ENCODE measurements around the gene PDE4D.
"Not testable (repeated sequence)": the region's sequence is repeated elsewhere in the genome, so short reads cannot be mapped to it uniquely, and the experiment has no call there.

The PDE4D gene

GRCh38 chr5:59416026-59416425 is 477.5 kb downstream of the PDE4D start:
- TF ChIP-seq CTCF (IDR thresholded peaks at IDR 0.05), result no peak
- Histone ChIP-seq H3K27ac (no peak overlapping the region), H3K4me3 (no peak overlapping the region)
- DNase-seq (ENCODE audit: low spot score), result no peak

- DNase-seq (ENCODE audit: low spot score), result no peak
- Histone ChIP-seq H3K4me3 (no peak overlapping the region), H3K27ac (no peak overlapping the region)
- no peak for TF ChIP-seq CTCF (IDR thresholded peaks at IDR 0.05)
Observed at GRCh38 chr5:59412428-59412827, 481.1 kb downstream of the PDE4D start.

- not testable (repeated sequence) for H3K4me3 ChIP-seq; DNase-seq (ENCODE audit: low spot score); H3K27ac ChIP-seq
Observed at GRCh38 chr5:59408997-59409396, 484.5 kb downstream of the PDE4D start.

- DNase-seq (ENCODE audit: low spot score), result no peak
- H3K4me3 ChIP-seq, result no peak overlapping the region
- TF ChIP-seq CTCF (IDR thresholded peaks at IDR 0.05), result no peak
- no peak overlapping the region for H3K27ac ChIP-seq
Observed at GRCh38 chr5:59407967-59408366, 485.6 kb downstream of the PDE4D start.

- TF ChIP-seq CTCF (IDR thresholded peaks at IDR 0.05), result no peak
- H3K27ac ChIP-seq, result no peak overlapping the region
- no peak for DNase-seq (ENCODE audit: low spot score)
- no peak overlapping the region for H3K4me3 ChIP-seq
Observed at GRCh38 chr5:59401637-59402036, 491.9 kb downstream of the PDE4D start.

- H3K4me3 ChIP-seq; DNase-seq (ENCODE audit: low spot score): not testable (repeated sequence)
Observed at GRCh38 chr5:59394956-59395355, 498.6 kb downstream of the PDE4D start.

GRCh38 chr5:59393585-59394420 is 499.7 kb downstream of the PDE4D start:
- H3K27ac ChIP-seq, result no peak overlapping the region
- no peak overlapping the region for H3K4me3 ChIP-seq
- DNase-seq (ENCODE audit: low spot score), result no peak
- no peak for TF ChIP-seq CTCF (IDR thresholded peaks at IDR 0.05)

More at GRCh38 chr5:59394956-59395355, 498.6 kb downstream of the PDE4D start:
- H3K27ac ChIP-seq, result not testable (repeated sequence)

- TF ChIP-seq CTCF (IDR thresholded peaks at IDR 0.05), result no peak
- Histone ChIP-seq H3K4me3 (no peak overlapping the region), H3K27ac (no peak overlapping the region)
- no peak for DNase-seq (ENCODE audit: low spot score)
Observed at GRCh38 chr5:59391576-59391975, 501.9 kb downstream of the PDE4D start.
